A549 treated with GW870086 at 1 μM for 4 hours (cell line): ENCODE results near the gene APOBEC4. TPM values are rescaled to one million over a fixed set of nuclear protein-coding genes. Genes with fewer than 3 reads are reported as not detected.

Experiments used
- total RNA-seq: library from RNA; stranded (reverse); fragments of 200-300 nt; extraction: Qiagen RNA extraction; gene quantifications from 5 replicates; pipeline ENCODE4 v1.2.3, GENCODE V29; 2022; ENCODE audit warnings: low read depth

The APOBEC4 gene
- total RNA-seq: not detected in 5 replicates

GRCh38 chr1:183652547-183653461, at the start of gene APOBEC4:
Gene APOBEC4, minus strand, starts transcription at chr1:183653316. Its CDS starts 4,535 bp downstream, at chr1:183648781.

GRCh38 chr1:183635606-183636333, 17.3 kb downstream of the APOBEC4 start, which contains the start of gene ARPC5:
Gene ARPC5, minus strand, starts transcription at chr1:183635783. Its CDS starts 124 bp downstream, at chr1:183635659.

Other genes with a start within 250 kb of the APOBEC4 start
- 0.42 to 0.66 TPM (median 0.45 TPM) in 5 replicates for gene NMNAT2, start 234.9 kb downstream of the APOBEC4 start, total RNA-seq
- gene SMG7, start 180.8 kb downstream of the APOBEC4 start, total RNA-seq: 29.3 to 37.9 TPM (median 37.0 TPM) in 5 replicates
- 1.1 to 2.7 TPM (median 1.6 TPM) in 5 replicates for gene NCF2, start 62.9 kb downstream of the APOBEC4 start, total RNA-seq
- gene ARPC5, start 17.5 kb downstream of the APOBEC4 start, total RNA-seq: 145 to 178 TPM (median 174 TPM) in 5 replicates
- 0.68 to 0.81 TPM (median 0.77 TPM) in 5 replicates for gene RGL1, start 151.8 kb upstream of the APOBEC4 start, total RNA-seq